GM13977 (cell line): ENCODE measurements around the gene EPM2A.

Experiments used
- DNase-seq: peaks from one replicate; pipeline ENCODE4 v3.0.0; 2012; ENCODE audit warnings: low spot score
- CTCF ChIP-seq: IDR thresholded peaks from 2 replicates; pipeline ENCODE4 v1.5.1; 2012; ENCODE audit warnings: mild to moderate bottlenecking, control low read depth; ENCODE audit not compliant: insufficient read depth; ENCODE audit errors: extremely low read depth, missing control alignments
- in situ Hi-C: fragments of 300-500 bp; cut with MboI; formaldehyde crosslinking; loops from one replicate; pipeline ENCODE4 v1.12.0; 2022; ENCODE audit warnings: low sequenced_read_pairs, low pct_unique_long_range_greater_than_20kb, mixed read lengths, inconsistent platforms; ENCODE audit not compliant: unreplicated experiment

EPM2A gene

GRCh38 chr6:145735356-145736165, at the start of gene EPM2A:
EPM2A (minus strand) TSS chr6:145735520; CDS start chr6:145735498, 22 bp downstream.
- DNase-seq = peak; percentile 85
- in situ Hi-C loops = no loop called here
- TF ChIP-seq CTCF = no peak

GRCh38 chr6:145784683-145785082, 49.4 kb upstream of the EPM2A start:
- in situ Hi-C loops = no loop called here
- TF ChIP-seq CTCF = no peak
- DNase-seq = no peak

GRCh38 chr6:145783796-145784195, 48.5 kb upstream of the EPM2A start:
- TF ChIP-seq CTCF = no peak
- in situ Hi-C loops = no loop called here
- DNase-seq = no peak

- TF ChIP-seq CTCF = no peak
- in situ Hi-C loops = no loop called here
- DNase-seq = no peak
These were observed 37.5 kb upstream of the EPM2A start for GRCh38 chr6:145772846-145773245.

GRCh38 chr6:145765449-145765848, 30.1 kb upstream of the EPM2A start:
- in situ Hi-C loops = no loop called here
- DNase-seq = no peak
- no peak for TF ChIP-seq CTCF

GRCh38 chr6:145763742-145764141, 28.4 kb upstream of the EPM2A start:
- in situ Hi-C loops = no loop called here
- TF ChIP-seq CTCF = no peak
- DNase-seq = no peak
